Measurements from ENCODE around the gene ALDH16A1.

GRCh38 chr19:49436381-49437017, 16.5 kb upstream of the ALDH16A1 start:
- TF ChIP-seq CTCF (optimal IDR thresholded peaks at IDR 0.05 in 1 of 3, IDR thresholded peaks at IDR 0.05 in 1 of 3, conservative IDR thresholded peaks at IDR 0.05 in 1 of 3; ENCODE audit: extremely low read depth in 1 of 3, insufficient read depth in 2 of 3, low read length in 3 of 3) (no peak), EZH2 (IDR thresholded peaks at IDR 0.05; ENCODE audit: low read length) (peak; percentile 23)
